ENCODE measurements around the gene GRM4.

- TF ChIP-seq GATA3 (IDR thresholded peaks at IDR 0.05; ENCODE audit: low read depth, low read length) (no peak), GATA2 (IDR thresholded peaks at IDR 0.05; ENCODE audit: low read depth, low read length) (no peak)
Observed at GRCh38 chr6:33983721-33984465, 162.0 kb downstream of the GRM4 start.
